ENCODE measurements around the gene TMPRSS6.

The TMPRSS6 gene

GRCh38 chr22:37048133-37048532 lies 61.4 kb downstream of the TMPRSS6 start:
- DNase-seq = no peak

GRCh38 chr22:37047006-37047405 lies 62.5 kb downstream of the TMPRSS6 start:
- DNase-seq = no peak

- no peak for DNase-seq
These were observed 62.9 kb downstream of the TMPRSS6 start for GRCh38 chr22:37046589-37046988.

GRCh38 chr22:37045958-37046357 lies 63.6 kb downstream of the TMPRSS6 start:
- peak in 1 of 2 donors; percentile 11 for DNase-seq

- no peak for DNase-seq
These were observed 64.6 kb downstream of the TMPRSS6 start for GRCh38 chr22:37044634-37045625.

GRCh38 chr22:37043828-37044538 lies 65.5 kb downstream of the TMPRSS6 start:
- DNase-seq = peak; percentile 45 to 51

GRCh38 chr22:37043209-37043827 lies 66.2 kb downstream of the TMPRSS6 start:
- DNase-seq = no peak

- DNase-seq = no peak
These were observed 70.0 kb downstream of the TMPRSS6 start for GRCh38 chr22:37039466-37039865.

- no peak for DNase-seq
These were observed 71.8 kb downstream of the TMPRSS6 start for GRCh38 chr22:37037669-37038068.

- no peak for DNase-seq
These were observed 72.7 kb downstream of the TMPRSS6 start for GRCh38 chr22:37036655-37037377.

- no peak for DNase-seq
These were observed 75.7 kb downstream of the TMPRSS6 start for GRCh38 chr22:37033605-37034430.

GRCh38 chr22:37032535-37033460 lies 76.7 kb downstream of the TMPRSS6 start:
- DNase-seq = no peak

GRCh38 chr22:37032134-37032534 lies 77.4 kb downstream of the TMPRSS6 start:
- DNase-seq = no peak

GRCh38 chr22:37030560-37031281 lies 78.8 kb downstream of the TMPRSS6 start:
- no peak for DNase-seq

- no peak for DNase-seq
These were observed 80.5 kb downstream of the TMPRSS6 start for GRCh38 chr22:37028692-37029674.

GRCh38 chr22:37027556-37027955 lies 82.0 kb downstream of the TMPRSS6 start:
- DNase-seq = no peak

- DNase-seq = no peak
These were observed 83.2 kb downstream of the TMPRSS6 start for GRCh38 chr22:37026325-37026724.

- DNase-seq = no peak
These were observed 83.9 kb downstream of the TMPRSS6 start for GRCh38 chr22:37025500-37026070.

All from CD4-positive, alpha-beta T cell treated with Interferon alpha-2 for 1 hour (primary cell).